HEK293 (cell line): ENCODE measurements around the gene RAC2.

Experiments
- CTCF ChIA-PET: fragments of 350-600 bp; formaldehyde crosslinking; extraction: SDS; loops from one replicate; lab custom pipeline; 2021; ENCODE audit warnings: antibody characterized with exemption; lab: Yijun Ruan, JAX
- POLR2A ChIA-PET: fragments of 300-600 bp; formaldehyde crosslinking; extraction: SDS; loops from one replicate; lab custom pipeline; 2020; ENCODE audit warnings: antibody characterized with exemption, inconsistent platforms; lab: Yijun Ruan, JAX
- H3K27ac ChIP-seq: fragments of 200-500 bp; sonication (Bioruptor generic); 2 replicates; pipeline ENCODE4 v1.5.1; 2014; ENCODE audit warnings: low read depth, low read length, control low read depth, inconsistent platforms; ENCODE audit errors: extremely low read depth
- H3K36me3 ChIP-seq, 2 experiments: fragments of 200-500 bp in 1 of 2; sonication (Bioruptor generic) in 1 of 2; 1 replicate in 1 of 2; 2 replicates in 1 of 2; pipeline ENCODE4 v1.5.1; 2014 to 2017; ENCODE audit warnings: inconsistent platforms in 2 of 2, low read length in 2 of 2; ENCODE audit not compliant: control insufficient read depth in 2 of 2, insufficient read depth in 1 of 2
- H3K4me1 ChIP-seq: fragments of 200-500 bp; sonication (Bioruptor generic); 2 replicates; pipeline ENCODE4 v1.5.1; 2014; ENCODE audit warnings: mild to moderate bottlenecking, low read length, inconsistent platforms; ENCODE audit not compliant: control insufficient read depth, insufficient read depth
- H3K4me3 ChIP-seq: 2 replicates; pipeline ENCODE4 v1.5.1; 2011; ENCODE audit warnings: low read depth, mild to moderate bottlenecking, control low read depth, low read length, moderate library complexity
- H3K9me3 ChIP-seq: fragments of 200-500 bp; sonication (Bioruptor generic); 2 replicates; pipeline ENCODE4 v1.5.1; 2014; ENCODE audit warnings: low read depth, low read length, inconsistent platforms; ENCODE audit not compliant: control insufficient read depth, insufficient read depth
- EGR2 ChIP-seq: fragments of 450-650 bp; formaldehyde crosslinking; IDR thresholded peaks from 2 replicates; pipeline ENCODE4 v1.5.1; 2016; ENCODE audit warnings: low read depth, missing biosample characterization, missing genetic modification characterization
- GLI4 ChIP-seq: fragments of 450-650 bp; formaldehyde crosslinking; IDR thresholded peaks from 2 replicates; pipeline ENCODE4 v1.5.1; 2016; ENCODE audit warnings: missing biosample characterization, missing genetic modification characterization
- KLF1 ChIP-seq: fragments of 450-650 bp; formaldehyde crosslinking; IDR thresholded peaks from 2 replicates; pipeline ENCODE4 v1.5.1; 2016; ENCODE audit warnings: missing biosample characterization, missing genetic modification characterization
- KLF16 ChIP-seq: fragments of 450-650 bp; formaldehyde crosslinking; IDR thresholded peaks from 2 replicates; pipeline ENCODE4 v1.5.1; 2017; ENCODE audit warnings: missing biosample characterization, missing genetic modification characterization
- RBAK ChIP-seq: fragments of 450-650 bp; formaldehyde crosslinking; IDR thresholded peaks from 2 replicates; pipeline ENCODE4 v1.5.1; 2016; ENCODE audit warnings: missing biosample characterization, missing genetic modification characterization
- SP7 ChIP-seq: fragments of 450-650 bp; formaldehyde crosslinking; IDR thresholded peaks from 2 replicates; pipeline ENCODE4 v1.5.1; 2016; ENCODE audit warnings: missing biosample characterization, missing genetic modification characterization
- TRIM28 ChIP-seq: IDR thresholded peaks from 2 replicates; pipeline ENCODE4 v1.6.1; 2011; ENCODE audit warnings: low read length, control low read depth, borderline replicate concordance
- WT1 ChIP-seq: fragments of 450-650 bp; formaldehyde crosslinking; IDR thresholded peaks from 2 replicates; pipeline ENCODE4 v1.5.1; 2016; ENCODE audit warnings: missing biosample characterization, missing genetic modification characterization
- ZFHX2 ChIP-seq: fragments of 450-650 bp; formaldehyde crosslinking; conservative IDR thresholded peaks from 2 replicates; pipeline ENCODE4 v1.5.1; 2016; ENCODE audit warnings: missing biosample characterization, missing genetic modification characterization
- ZIC2 ChIP-seq: fragments of 450-650 bp; formaldehyde crosslinking; IDR thresholded peaks from 2 replicates; pipeline ENCODE4 v1.5.1; 2016; ENCODE audit warnings: missing biosample characterization, missing genetic modification characterization
- ZNF114 ChIP-seq: fragments of 450-650 bp; formaldehyde crosslinking; IDR thresholded peaks from 2 replicates; pipeline ENCODE4 v1.5.0; 2017; ENCODE audit warnings: missing biosample characterization, missing genetic modification characterization
- ZNF175 ChIP-seq: fragments of 450-650 bp; formaldehyde crosslinking; IDR thresholded peaks from 2 replicates; pipeline ENCODE4 v1.5.1; 2016; ENCODE audit warnings: missing biosample characterization, missing genetic modification characterization
- ZNF23 ChIP-seq: fragments of 450-650 bp; formaldehyde crosslinking; IDR thresholded peaks from 2 replicates; pipeline ENCODE4 v1.5.1; 2016; ENCODE audit warnings: missing biosample characterization, missing genetic modification characterization, borderline replicate concordance
- ZNF239 ChIP-seq: fragments of 450-650 bp; formaldehyde crosslinking; IDR thresholded peaks from 2 replicates; pipeline ENCODE4 v1.5.1; 2016; ENCODE audit warnings: missing biosample characterization, missing genetic modification characterization
- ZNF24 ChIP-seq: fragments of 450-650 bp; formaldehyde crosslinking; IDR thresholded peaks from 2 replicates; pipeline ENCODE4 v1.5.1; 2016; ENCODE audit warnings: missing biosample characterization, missing genetic modification characterization
- ZNF266 ChIP-seq: fragments of 450-650 bp; formaldehyde crosslinking; IDR thresholded peaks from 2 replicates; pipeline ENCODE4 v1.5.1; 2016; ENCODE audit warnings: missing biosample characterization, missing genetic modification characterization, low read depth
- ZNF600 ChIP-seq: fragments of 450-650 bp; formaldehyde crosslinking; IDR thresholded peaks from 2 replicates; pipeline ENCODE4 v1.5.1; 2016; ENCODE audit warnings: missing biosample characterization, missing genetic modification characterization
- ZNF747 ChIP-seq: fragments of 450-650 bp; formaldehyde crosslinking; IDR thresholded peaks from 2 replicates; pipeline ENCODE4 v1.5.1; 2016; ENCODE audit warnings: missing biosample characterization, missing genetic modification characterization
- ZNF76 ChIP-seq: fragments of 450-650 bp; formaldehyde crosslinking; IDR thresholded peaks from 2 replicates; pipeline ENCODE4; 2016; ENCODE audit warnings: low read depth, missing biosample characterization, missing genetic modification characterization, borderline replicate concordance
- ZNF791 ChIP-seq: fragments of 450-650 bp; formaldehyde crosslinking; IDR thresholded peaks from 2 replicates; pipeline ENCODE4 v1.5.1; 2016; ENCODE audit warnings: missing biosample characterization, missing genetic modification characterization
- ZNF837 ChIP-seq: fragments of 450-650 bp; formaldehyde crosslinking; IDR thresholded peaks from 2 replicates; pipeline ENCODE4 v1.5.1; 2016; ENCODE audit warnings: missing biosample characterization, missing genetic modification characterization
- TF ChIP-seq, protein P1 (sequence below): fragments of 450-650 bp; formaldehyde crosslinking; IDR thresholded peaks from 2 replicates; pipeline ENCODE4 v1.5.1; 2016; ENCODE audit warnings: missing biosample characterization, missing genetic modification characterization
- TF ChIP-seq, protein P2 (sequence below): fragments of 450-650 bp; formaldehyde crosslinking; IDR thresholded peaks from 2 replicates; pipeline ENCODE4 v1.5.1; 2016; ENCODE audit warnings: missing biosample characterization, missing genetic modification characterization
- TF ChIP-seq, protein P3 (sequence below): fragments of 450-650 bp; formaldehyde crosslinking; IDR thresholded peaks from 2 replicates; pipeline ENCODE4 v1.5.0; 2017; ENCODE audit warnings: missing biosample characterization, missing genetic modification characterization, borderline replicate concordance
- TF ChIP-seq, protein P4 (sequence below): fragments of 450-650 bp; formaldehyde crosslinking; conservative IDR thresholded peaks from 2 replicates; pipeline ENCODE4 v1.5.1; 2016; ENCODE audit warnings: low read depth, missing biosample characterization, missing genetic modification characterization

Gene RAC2

DNA sequence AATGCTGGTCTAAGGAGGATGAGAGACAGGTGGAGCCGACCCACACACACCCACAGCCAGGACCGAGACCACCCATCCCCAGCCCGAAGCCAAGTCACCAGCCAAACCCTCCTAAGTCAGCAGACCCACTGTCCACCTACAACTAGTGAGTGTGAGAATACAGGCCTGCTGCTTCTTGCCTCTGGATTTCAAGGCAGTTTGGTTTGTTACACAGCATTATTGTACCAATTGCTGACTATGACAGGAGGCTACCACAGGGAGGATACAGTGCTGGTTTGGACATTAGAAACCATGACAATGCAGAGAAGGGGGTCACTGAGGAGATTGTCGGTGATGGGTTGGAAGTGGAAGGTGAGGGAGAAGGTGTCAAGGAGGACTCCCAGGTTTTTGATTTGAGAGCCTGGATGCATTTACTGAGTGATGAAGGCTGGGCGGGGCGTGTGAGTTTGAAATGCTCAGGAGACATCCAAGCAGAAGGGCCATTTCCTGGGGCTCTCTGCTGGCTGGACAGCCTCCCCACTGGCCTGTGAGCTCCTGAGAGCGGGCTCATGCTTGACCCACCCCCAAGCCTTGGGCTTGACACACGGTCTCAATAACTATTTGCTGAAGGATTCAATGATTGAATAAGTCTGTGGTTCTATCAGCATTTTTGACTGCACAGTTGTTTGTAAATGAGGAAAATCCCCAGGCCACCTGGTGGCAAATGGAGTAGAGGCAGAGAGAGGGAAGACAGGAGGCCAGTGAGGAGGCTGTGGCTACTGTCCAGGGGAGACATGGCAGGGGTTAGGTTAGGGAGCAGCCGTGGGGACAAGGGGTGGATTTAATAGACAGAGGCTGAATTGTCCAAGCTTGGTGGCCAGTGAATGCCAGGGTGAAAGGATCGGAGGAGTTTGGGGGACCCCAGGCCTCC lies 22.4 kb downstream of the RAC2 start:
- TF ChIP-seq ZNF175 (tag by site-specific recombination) (no peak), ZNF266 (no peak), KLF16 (tag by site-specific recombination) (no peak), RBAK (tag by site-specific recombination) (peak; percentile 90; the same call in 1 of the 2 replicates)
- TF ChIP-seq, all 188 proteins: peak for 1
- Histone ChIP-seq H3K27ac (no peak overlapping the region), H3K36me3 (no peaks in the 10 kb centered on the region), H3K4me3 (no peak overlapping the region), H3K4me1 (no peaks in the 10 kb centered on the region), H3K9me3 (no peaks in the 10 kb centered on the region)
- ChIA-PET CTCF (interaction anchor here (0.7 to 4.9 kb wide), 4 partner anchors 22 to 236 kb away, joined by 3 to 37 read pairs (median 6); no protein-coding TSS in a partner anchor), POLR2A (interaction anchor here (0.6 kb wide), 1 partner anchor 732 kb away, joined by 3 read pairs; no protein-coding TSS in a partner anchor)

DNA sequence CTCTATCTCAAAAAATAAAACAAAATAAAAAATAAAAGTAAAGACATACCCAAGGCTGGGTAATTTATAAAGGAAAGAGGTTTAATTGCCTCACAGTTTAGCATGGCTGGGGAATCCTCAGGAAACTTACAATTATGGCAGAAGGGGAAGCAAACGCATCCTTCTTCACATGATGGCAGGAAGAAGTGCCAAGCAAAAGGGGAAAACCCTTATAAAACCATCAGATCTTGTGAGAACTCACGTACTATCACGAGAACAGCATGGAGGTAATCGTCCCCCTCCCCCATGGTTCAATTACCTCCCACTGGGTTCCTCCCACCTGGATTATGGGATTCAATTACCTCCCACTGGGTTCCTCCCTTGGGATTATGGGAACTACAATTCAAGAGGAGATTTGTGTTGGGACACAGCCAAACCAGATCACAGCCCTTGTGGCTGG lies 23.5 kb downstream of the RAC2 start:
- H3K4me1 ChIP-seq, result no peaks in the 10 kb centered on the region
- no peak overlapping the region for H3K4me3 ChIP-seq
- no peaks in the 10 kb centered on the region for H3K9me3 ChIP-seq
- ChIA-PET CTCF (interaction anchor here (0.6 to 2.1 kb wide), 2 partner anchors 21 to 48 kb away, joined by 4 to 10 read pairs; no protein-coding TSS in a partner anchor), POLR2A (no interaction called here)
- no peak overlapping the region for H3K27ac ChIP-seq
- no peaks in the 10 kb centered on the region for H3K36me3 ChIP-seq
- TF ChIP-seq TRIM28, result no peak
- no peak for TF ChIP-seq ZNF24
- no peak for TF ChIP-seq ZNF266
- peak; percentile 97 for TF ChIP-seq WT1 (tag by site-specific recombination)
- TF ChIP-seq, protein P1, sequence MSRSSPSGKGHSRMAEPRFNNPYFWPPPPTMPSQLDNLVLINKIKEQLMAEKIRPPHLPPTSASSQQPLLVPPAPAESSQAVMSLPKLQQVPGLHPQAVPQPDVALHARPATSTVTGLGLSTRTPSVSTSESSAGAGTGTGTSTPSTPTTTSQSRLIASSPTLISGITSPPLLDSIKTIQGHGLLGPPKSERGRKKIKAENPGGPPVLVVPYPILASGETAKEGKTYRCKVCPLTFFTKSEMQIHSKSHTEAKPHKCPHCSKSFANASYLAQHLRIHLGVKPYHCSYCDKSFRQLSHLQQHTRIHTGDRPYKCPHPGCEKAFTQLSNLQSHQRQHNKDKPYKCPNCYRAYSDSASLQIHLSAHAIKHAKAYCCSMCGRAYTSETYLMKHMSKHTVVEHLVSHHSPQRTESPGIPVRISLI (tag by site-specific recombination), result no peak
- TF ChIP-seq ZNF791, result no peak
- TF ChIP-seq GLI4, result no peak
- peak; percentile 80 for TF ChIP-seq ZIC2 (tag by site-specific recombination)
- TF ChIP-seq, protein P2, sequence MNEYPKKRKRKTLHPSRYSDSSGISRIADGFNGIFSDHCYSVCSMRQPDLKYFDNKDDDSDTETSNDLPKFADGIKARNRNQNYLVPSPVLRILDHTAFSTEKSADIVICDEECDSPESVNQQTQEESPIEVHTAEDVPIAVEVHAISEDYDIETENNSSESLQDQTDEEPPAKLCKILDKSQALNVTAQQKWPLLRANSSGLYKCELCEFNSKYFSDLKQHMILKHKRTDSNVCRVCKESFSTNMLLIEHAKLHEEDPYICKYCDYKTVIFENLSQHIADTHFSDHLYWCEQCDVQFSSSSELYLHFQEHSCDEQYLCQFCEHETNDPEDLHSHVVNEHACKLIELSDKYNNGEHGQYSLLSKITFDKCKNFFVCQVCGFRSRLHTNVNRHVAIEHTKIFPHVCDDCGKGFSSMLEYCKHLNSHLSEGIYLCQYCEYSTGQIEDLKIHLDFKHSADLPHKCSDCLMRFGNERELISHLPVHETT (tag by site-specific recombination), result no peak
- TF ChIP-seq KLF1 (tag by site-specific recombination), result peak; percentile 50; the same call in 1 of the 2 replicates
- no peak for TF ChIP-seq ZNF239 (tag by site-specific recombination)
- no peak for TF ChIP-seq ZNF837 (tag by site-specific recombination)
- no peak for TF ChIP-seq ZNF600 (tag by site-specific recombination)
- peak; percentile 98 for TF ChIP-seq ZFHX2 (tag by site-specific recombination)
- peak; percentile 98 for TF ChIP-seq EGR2 (tag by site-specific recombination)
- no peak for TF ChIP-seq ZNF76 (tag by site-specific recombination)
- TF ChIP-seq, protein P3, sequence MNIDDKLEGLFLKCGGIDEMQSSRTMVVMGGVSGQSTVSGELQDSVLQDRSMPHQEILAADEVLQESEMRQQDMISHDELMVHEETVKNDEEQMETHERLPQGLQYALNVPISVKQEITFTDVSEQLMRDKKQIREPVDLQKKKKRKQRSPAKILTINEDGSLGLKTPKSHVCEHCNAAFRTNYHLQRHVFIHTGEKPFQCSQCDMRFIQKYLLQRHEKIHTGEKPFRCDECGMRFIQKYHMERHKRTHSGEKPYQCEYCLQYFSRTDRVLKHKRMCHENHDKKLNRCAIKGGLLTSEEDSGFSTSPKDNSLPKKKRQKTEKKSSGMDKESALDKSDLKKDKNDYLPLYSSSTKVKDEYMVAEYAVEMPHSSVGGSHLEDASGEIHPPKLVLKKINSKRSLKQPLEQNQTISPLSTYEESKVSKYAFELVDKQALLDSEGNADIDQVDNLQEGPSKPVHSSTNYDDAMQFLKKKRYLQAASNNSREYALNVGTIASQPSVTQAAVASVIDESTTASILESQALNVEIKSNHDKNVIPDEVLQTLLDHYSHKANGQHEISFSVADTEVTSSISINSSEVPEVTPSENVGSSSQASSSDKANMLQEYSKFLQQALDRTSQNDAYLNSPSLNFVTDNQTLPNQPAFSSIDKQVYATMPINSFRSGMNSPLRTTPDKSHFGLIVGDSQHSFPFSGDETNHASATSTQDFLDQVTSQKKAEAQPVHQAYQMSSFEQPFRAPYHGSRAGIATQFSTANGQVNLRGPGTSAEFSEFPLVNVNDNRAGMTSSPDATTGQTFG, result no peak
- no peak for TF ChIP-seq ZNF23 (tag by site-specific recombination)
- peak; percentile 82 for TF ChIP-seq SP7 (tag by site-specific recombination)
- no peak for TF ChIP-seq ZNF747 (tag by site-specific recombination)
- TF ChIP-seq, protein P4, sequence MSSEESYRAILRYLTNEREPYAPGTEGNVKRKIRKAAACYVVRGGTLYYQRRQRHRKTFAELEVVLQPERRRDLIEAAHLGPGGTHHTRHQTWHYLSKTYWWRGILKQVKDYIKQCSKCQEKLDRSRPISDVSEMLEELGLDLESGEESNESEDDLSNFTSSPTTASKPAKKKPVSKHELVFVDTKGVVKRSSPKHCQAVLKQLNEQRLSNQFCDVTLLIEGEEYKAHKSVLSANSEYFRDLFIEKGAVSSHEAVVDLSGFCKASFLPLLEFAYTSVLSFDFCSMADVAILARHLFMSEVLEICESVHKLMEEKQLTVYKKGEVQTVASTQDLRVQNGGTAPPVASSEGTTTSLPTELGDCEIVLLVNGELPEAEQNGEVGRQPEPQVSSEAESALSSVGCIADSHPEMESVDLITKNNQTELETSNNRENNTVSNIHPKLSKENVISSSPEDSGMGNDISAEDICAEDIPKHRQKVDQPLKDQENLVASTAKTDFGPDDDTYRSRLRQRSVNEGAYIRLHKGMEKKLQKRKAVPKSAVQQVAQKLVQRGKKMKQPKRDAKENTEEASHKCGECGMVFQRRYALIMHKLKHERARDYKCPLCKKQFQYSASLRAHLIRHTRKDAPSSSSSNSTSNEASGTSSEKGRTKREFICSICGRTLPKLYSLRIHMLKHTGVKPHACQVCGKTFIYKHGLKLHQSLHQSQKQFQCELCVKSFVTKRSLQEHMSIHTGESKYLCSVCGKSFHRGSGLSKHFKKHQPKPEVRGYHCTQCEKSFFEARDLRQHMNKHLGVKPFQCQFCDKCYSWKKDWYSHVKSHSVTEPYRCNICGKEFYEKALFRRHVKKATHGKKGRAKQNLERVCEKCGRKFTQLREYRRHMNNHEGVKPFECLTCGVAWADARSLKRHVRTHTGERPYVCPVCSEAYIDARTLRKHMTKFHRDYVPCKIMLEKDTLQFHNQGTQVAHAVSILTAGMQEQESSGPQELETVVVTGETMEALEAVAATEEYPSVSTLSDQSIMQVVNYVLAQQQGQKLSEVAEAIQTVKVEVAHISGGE (tag by site-specific recombination), result no peak
- TF ChIP-seq ZNF114 (tag by site-specific recombination), result no peak
